H1 (cell line): ENCODE measurements around the gene PPARA. TPM values are rescaled to one million over a fixed set of nuclear protein-coding genes. Genes with fewer than 3 reads are reported as not detected.

Experiments used
- CTCF ChIA-PET: fragments of 300-600 bp; sonication (Branson Sonifier 250); formaldehyde crosslinking; loops from one replicate; lab custom pipeline; 2021; ENCODE audit not compliant: partially characterized antibody; lab: Charles Lee
- POLR2A ChIA-PET: fragments of 300-600 bp; sonication (Branson Sonifier 250); formaldehyde crosslinking; loops from one replicate; lab custom pipeline; 2021; ENCODE audit warnings: inconsistent platforms; ENCODE audit not compliant: partially characterized antibody; lab: Charles Lee
- DNase-seq, 2 experiments: peaks; one replicate each; pipeline versions ENCODE4 v3.0.0 to v3.0.0-alpha.2; 2010 to 2022; ENCODE audit warnings: low spot score in 2 of 2, low read depth in 1 of 2, mixed read lengths in 1 of 2
- FAIRE-seq: peaks from 2 replicates; lab custom pipeline; 2011; peaks lifted over from hg19 to GRCh38; lab: Jason Lieb, UNC
- H2AFZ ChIP-seq: 2 replicates; pipeline ENCODE4 v1.8.1; 2012; ENCODE audit warnings: low read length, inconsistent platforms
- H2AK5ac ChIP-seq: 2 replicates; pipeline ENCODE4 v1.6.1; 2013; ENCODE audit warnings: low read depth, low read length
- H2BK120ac ChIP-seq: replicated peaks from 2 replicates; pipeline ENCODE3; 2013; ENCODE audit warnings: low read depth, low read length, inconsistent platforms
- H2BK12ac ChIP-seq: 2 replicates; pipeline ENCODE4 v1.6.1; 2013; ENCODE audit warnings: low read depth, low read length
- H2BK15ac ChIP-seq: 2 replicates; pipeline ENCODE4 v1.6.1; 2013; ENCODE audit warnings: low read length
- H2BK20ac ChIP-seq: 2 replicates; pipeline ENCODE4 v1.6.1; 2013; ENCODE audit warnings: low read length
- H2BK5ac ChIP-seq: 2 replicates; pipeline ENCODE4 v1.6.1; 2013; ENCODE audit warnings: low read depth, low read length
- H3K14ac ChIP-seq: 2 replicates; pipeline ENCODE4 v1.6.1; 2013; ENCODE audit warnings: inconsistent platforms; ENCODE audit not compliant: insufficient read length
- H3K18ac ChIP-seq: 2 replicates; pipeline ENCODE4 v1.6.1; 2013; ENCODE audit warnings: low read length; ENCODE audit errors: extremely low read depth
- H3K23ac ChIP-seq: 2 replicates; pipeline ENCODE4 v1.6.1; 2013; ENCODE audit warnings: inconsistent platforms; ENCODE audit not compliant: insufficient read length
- H3K23me2 ChIP-seq: 2 replicates; pipeline ENCODE4 v1.6.1; 2013; ENCODE audit warnings: low read depth, low read length
- H3K27ac ChIP-seq: 2 replicates; pipeline ENCODE4 v1.6.1; 2011; ENCODE audit warnings: low read depth, low read length, inconsistent platforms
- H3K27me3 ChIP-seq, 4 experiments: replicated peaks in 1 of 4; 1 replicate in 1 of 4; 2 replicates in 3 of 4; pipeline versions ENCODE4 v1.6.1 to v1.8.1; 2011 to 2013; ENCODE audit warnings: low read length in 3 of 4, mild to moderate bottlenecking in 3 of 4, inconsistent platforms in 2 of 4, mixed read lengths in 2 of 4, moderate library complexity in 1 of 4; ENCODE audit not compliant: control insufficient read depth in 3 of 4, insufficient read depth in 3 of 4; ENCODE audit errors: extremely low read depth in 1 of 4
- H3K36me3 ChIP-seq, 4 experiments: 2 replicates each; pipeline versions ENCODE4 v1.6.1 to v1.8.1; 2011 to 2013; ENCODE audit warnings: mild to moderate bottlenecking in 4 of 4, low read length in 3 of 4, moderate library complexity in 2 of 4, control low read depth in 1 of 4, inconsistent platforms in 1 of 4; ENCODE audit not compliant: insufficient read depth in 4 of 4, control insufficient read depth in 2 of 4
- H3K4ac ChIP-seq: replicated peaks from 2 replicates; pipeline ENCODE3; 2013; ENCODE audit warnings: low read length, low read depth, mixed read lengths, inconsistent platforms; ENCODE audit not compliant: insufficient read length
- H3K4me1 ChIP-seq, 4 experiments: replicated peaks in 1 of 4; 1 replicate in 1 of 4; 2 replicates in 3 of 4; pipeline versions ENCODE4 v1.6.1 to v1.8.1; 2011 to 2013; ENCODE audit warnings: low read length in 3 of 4, inconsistent platforms in 2 of 4, mixed read lengths in 1 of 4; ENCODE audit not compliant: insufficient read depth in 4 of 4, control insufficient read depth in 3 of 4
- H3K4me2 ChIP-seq, 2 experiments: 2 replicates each; pipeline versions ENCODE4 v1.6.1 to v1.8.1; 2011 to 2013; ENCODE audit warnings: low read depth in 2 of 2, low read length in 2 of 2, control low read depth in 1 of 2, inconsistent platforms in 1 of 2, mild to moderate bottlenecking in 1 of 2; ENCODE audit not compliant: insufficient read depth in 1 of 2
- H3K4me3 ChIP-seq, 4 experiments: fragments of 200-600, 300-600 bp in 1 of 4; sonication (generic), shearing (Covaris generic), sonication (Bioruptor Twin) in 1 of 4; 2 replicates each; pipeline versions ENCODE4 v1.5.1 to v1.8.1; 2011 to 2016; ENCODE audit warnings: low read length in 4 of 4, low read depth in 3 of 4, control low read depth in 2 of 4, inconsistent platforms in 2 of 4, mild to moderate bottlenecking in 2 of 4, mixed read lengths in 1 of 4, moderate library complexity in 1 of 4; ENCODE audit not compliant: insufficient read depth in 2 of 4; ENCODE audit errors: extremely low read depth in 1 of 4
- H3K56ac ChIP-seq: replicated peaks from 2 replicates; pipeline ENCODE3; 2013; ENCODE audit warnings: low read depth, mild to moderate bottlenecking, mixed read lengths, low read length, inconsistent platforms; ENCODE audit not compliant: insufficient read length
- H3K79me1 ChIP-seq: 2 replicates; pipeline ENCODE4 v1.6.1; 2013; ENCODE audit warnings: low read depth, low read length, control low read depth
- H3K79me2 ChIP-seq, 2 experiments: 2 replicates each; pipeline versions ENCODE4 v1.6.1 to v1.8.1; 2012 to 2013; ENCODE audit warnings: low read length in 2 of 2, mild to moderate bottlenecking in 2 of 2, inconsistent platforms in 1 of 2; ENCODE audit not compliant: insufficient read depth in 2 of 2, control insufficient read depth in 1 of 2
- H3K9ac ChIP-seq, 4 experiments: replicated peaks in 1 of 4; 1 replicate in 1 of 4; 2 replicates in 3 of 4; pipeline versions ENCODE4 v1.6.1 to v1.8.1; 2011 to 2013; ENCODE audit warnings: low read depth in 3 of 4, low read length in 3 of 4, control low read depth in 2 of 4, mild to moderate bottlenecking in 2 of 4, moderate library complexity in 2 of 4, inconsistent platforms in 1 of 4; ENCODE audit errors: extremely low read depth in 1 of 4
- H3K9me3 ChIP-seq, 2 experiments: 2 replicates each; pipeline versions ENCODE4 v1.6.1 to v1.8.1; 2012 to 2013; ENCODE audit warnings: mild to moderate bottlenecking in 2 of 2, moderate library complexity in 2 of 2, control low read depth in 1 of 2, inconsistent platforms in 1 of 2, low read depth in 1 of 2, low read length in 1 of 2, mixed read lengths in 1 of 2; ENCODE audit not compliant: insufficient read depth in 2 of 2
- H4K20me1 ChIP-seq, 2 experiments: replicated peaks in 1 of 2; 2 replicates each; pipeline versions ENCODE3 to v1.8.1; 2011 to 2013; ENCODE audit warnings: inconsistent platforms in 2 of 2, low read length in 2 of 2, mild to moderate bottlenecking in 1 of 2; ENCODE audit not compliant: insufficient read depth in 2 of 2, control insufficient read depth in 1 of 2
- H4K5ac ChIP-seq: 2 replicates; pipeline ENCODE4 v1.6.1; 2013; ENCODE audit warnings: low read length, low read depth, mixed read lengths, inconsistent platforms; ENCODE audit not compliant: insufficient read length
- H4K8ac ChIP-seq: 2 replicates; pipeline ENCODE4 v1.8.0; 2013; ENCODE audit warnings: mild to moderate bottlenecking, moderate library complexity, low read length, inconsistent platforms; ENCODE audit not compliant: insufficient read depth; ENCODE audit errors: extremely low read depth
- H4K91ac ChIP-seq: replicated peaks from 2 replicates; pipeline ENCODE3; 2013; ENCODE audit warnings: low read length, mixed read lengths, inconsistent platforms; ENCODE audit not compliant: insufficient read length
- ATF2 ChIP-seq: IDR thresholded peaks from 2 replicates; pipeline ENCODE4 v1.6.1; 2012; ENCODE audit warnings: low read length, inconsistent platforms
- ATF3 ChIP-seq: IDR thresholded peaks from 2 replicates; pipeline ENCODE4 v1.6.1; 2011; ENCODE audit warnings: low read depth, mild to moderate bottlenecking, low read length; ENCODE audit not compliant: insufficient read depth
- BCL11A ChIP-seq, 2 experiments: IDR thresholded peaks; one replicate each; pipeline ENCODE4 v1.6.1; 2011; ENCODE audit warnings: low read depth in 2 of 2, low read length in 2 of 2, mild to moderate bottlenecking in 2 of 2
- CBX5 ChIP-seq: fragments of 300-800, 300-1000 bp; sonication (generic); IDR thresholded peaks from 2 replicates; pipeline ENCODE4 v1.7.1; 2016; ENCODE audit warnings: antibody characterized with exemption, low read length, low read depth
- EGR1 ChIP-seq: IDR thresholded peaks from 2 replicates; pipeline ENCODE4 v1.6.1; 2011; ENCODE audit warnings: low read depth, low read length, borderline replicate concordance
- JUND ChIP-seq: IDR thresholded peaks from 2 replicates; pipeline ENCODE4 v1.6.1; 2011; ENCODE audit warnings: mild to moderate bottlenecking, improper control_type of control experiment, low read length
- NANOG ChIP-seq: IDR thresholded peaks from 2 replicates; pipeline ENCODE4 v1.6.1; 2011; ENCODE audit warnings: low read length, low read depth, mild to moderate bottlenecking, inconsistent platforms; ENCODE audit not compliant: insufficient read depth, poor library complexity, severe bottlenecking
- PHF8 ChIP-seq: fragments of 200-600 bp; sonication (generic); conservative IDR thresholded peaks from 2 replicates; pipeline ENCODE4 v1.7.1; 2012; ENCODE audit warnings: low read depth, mild to moderate bottlenecking, inconsistent platforms, low read length, moderate library complexity
- RBBP5 ChIP-seq: IDR thresholded peaks from 2 replicates; pipeline ENCODE4 v1.7.1; 2012; ENCODE audit warnings: low read depth, mild to moderate bottlenecking, inconsistent platforms, low read length, moderate library complexity, borderline replicate concordance
- RXRA ChIP-seq: IDR thresholded peaks from 2 replicates; pipeline ENCODE4 v1.6.1; 2011; ENCODE audit warnings: low read depth, mild to moderate bottlenecking, low read length, moderate library complexity; ENCODE audit not compliant: insufficient read depth
- SUZ12 ChIP-seq: fragments of 200-600 bp; sonication (generic); IDR thresholded peaks from 2 replicates; pipeline ENCODE4 v1.6.1; 2012; ENCODE audit warnings: mild to moderate bottlenecking, inconsistent platforms, low read length, moderate library complexity, mixed read lengths
- ZNF274 ChIP-seq: IDR thresholded peaks from 2 replicates; pipeline ENCODE4 v1.7.0; 2012; ENCODE audit warnings: low read length, borderline replicate concordance; ENCODE audit errors: extremely low read depth
- WGBS, 2 experiments: shearing (Covaris generic) in 1 of 2; methylation state at CpG; one replicate each; pipeline versions ENCODE4 v1.1.6 to v1.1.7; 2013 to 2015; ENCODE audit warnings: low lambda C conversion rate in 2 of 2, mixed read lengths in 2 of 2, inconsistent platforms in 1 of 2, low coverage in 1 of 2, missing lambda C conversion rate in 1 of 2; ENCODE audit not compliant: insufficient replicate concordance in 2 of 2, insufficient coverage in 1 of 2, insufficient read length in 1 of 2; ENCODE audit errors: extremely low coverage in 1 of 2, missing lambda C conversion rate in 1 of 2; 5-methylcytosine and 5-hydroxymethylcytosine counted together
- polyA plus RNA-seq, 7 experiments: library from polyadenylated mRNA; depleted of rRNA in 3 of 7; stranded (reverse) in 5 of 7; unstranded in 2 of 7; fragments of >200 nt in 5 of 7; fragments of 200-250 nt in 2 of 7; gene quantifications; 1 replicate in 5 of 7; 2 replicates in 1 of 7; 4 replicates in 1 of 7; pipeline versions ENCODE4 v1.2.1 to v1.2.3, GENCODE V29; 2011 to 2013; ENCODE audit warnings: missing spikeins in 2 of 7, mixed read lengths in 2 of 7
- total RNA-seq: library from RNA; stranded (reverse); fragmentation: NEBNext Ultra II Directional; extraction: Animal tissue kit (Norgen Biotek cat#: 25700); gene quantifications from 2 replicates; pipeline ENCODE4 v1.2.1, GENCODE V29; 2021

PPARA gene
- total and polyA plus RNA-seq, 2 of the 8 experiments (the other 6 are each of a cell fraction or from before 2014, with no cell fraction given): 3.1 to 8.2 TPM

GRCh38 chr22:46173152-46173551, 22.8 kb downstream of the PPARA start:
- Histone ChIP-seq H3K23me2 (no peaks in the 10 kb centered on the region), H2BK120ac (no peak overlapping the region), H2BK20ac (no peak overlapping the region), H3K23ac (no peak overlapping the region), H4K20me1 (no peaks in the 10 kb centered on the region), H2BK12ac (no peak overlapping the region), H3K79me1 (no peaks in the 10 kb centered on the region), H4K91ac (no peak overlapping the region), H3K79me2 (no peaks in the 10 kb centered on the region), H3K4me1 (no peaks in the 10 kb centered on the region), H4K8ac (no peak overlapping the region), H3K27me3 (no peaks in the 10 kb centered on the region), H2AK5ac (no peak overlapping the region), H3K14ac (no peak overlapping the region), H4K5ac (no peak overlapping the region), H3K18ac (no peak overlapping the region), H3K36me3 (no peaks in the 10 kb centered on the region), H2AFZ (no peak overlapping the region), H3K4me2 (no peak overlapping the region), H3K4me3 (no peak overlapping the region), H3K4ac (no peak overlapping the region), H3K56ac (no peak overlapping the region), H3K9ac (no peak overlapping the region), H3K27ac (no peak overlapping the region), H3K9me3 (no peaks in the 10 kb centered on the region; a peak in 1 of 4 replicates), H2BK15ac (no peak overlapping the region), H2BK5ac (no peak overlapping the region)
- ChIA-PET CTCF (no interaction called here), POLR2A (interaction anchor here (1.2 kb wide), 1 partner anchor 19 kb away, joined by 4 read pairs; no protein-coding TSS in a partner anchor)
- WGBS, 2 experiments: 88% methylated on average over 3 of the region's 3 CpGs; no CpG with 5 or more reads in 1 of the 2 experiments
- no peak for FAIRE-seq
- DNase-seq: no peak
- no peak for TF ChIP-seq ATF3
- TF ChIP-seq SUZ12: no peak
- no peak for TF ChIP-seq RBBP5
- TF ChIP-seq ZNF274: no peak
- TF ChIP-seq CBX5: no peak
- TF ChIP-seq NANOG: no peak
- no peak for TF ChIP-seq ATF2
- TF ChIP-seq RXRA: no peak
- no peak for TF ChIP-seq PHF8
- TF ChIP-seq EGR1: no peak
- no peak for TF ChIP-seq BCL11A (IDR thresholded peaks at IDR 0.05; ENCODE audit: low read depth in 2 of 2, low read length in 2 of 2)
- no peak for TF ChIP-seq JUND
